GM23248 (cell line): Measurements from ENCODE around the gene SMARCC1.
A peak's percentile ranks its signal among the peaks of the same experiment; 100 is the strongest.

Experiments used
- EZH2 ChIP-seq: fragments of 200-600 bp; sonication (generic); IDR thresholded peaks from 2 replicates; pipeline ENCODE4 v1.6.1; 2018; ENCODE audit warnings: antibody characterized with exemption, mild to moderate bottlenecking; ENCODE audit not compliant: insufficient read depth, poor library complexity, severe bottlenecking
- EZH2phosphoT487 ChIP-seq: fragments of 200-600 bp; sonication (generic); IDR thresholded peaks from 2 replicates; pipeline ENCODE4 v1.6.1; 2018; ENCODE audit warnings: antibody characterized with exemption, moderate library complexity, mild to moderate bottlenecking, low read depth; ENCODE audit not compliant: insufficient read depth

- peak; percentile 44 for TF ChIP-seq EZH2
- TF ChIP-seq EZH2phosphoT487: no peak
Measured at GRCh38 chr3:47578691-47579632, 202.7 kb downstream of the SMARCC1 start, which contains the start of gene CSPG5.
